SK-N-SH treated with all-trans-retinoic acid at 6 μM for 48 hours (cell line): ENCODE results near the gene LPGAT1.

Experiments used
- ATAC-seq: fragments of 200-7000 bp; cut with Tn5 transposase; 3 replicates; pipeline ENCODE4 v1.9.1; 2020; ENCODE audit warnings: mild to moderate bottlenecking, moderate library complexity
- ARNTL ChIP-seq: fragments of 450-650 bp; formaldehyde crosslinking; IDR thresholded peaks from 2 replicates; pipeline ENCODE4 v1.5.0; 2020; ENCODE audit warnings: low read depth, mild to moderate bottlenecking, moderate library complexity, borderline replicate concordance
- BACH2 ChIP-seq: fragments of 250-450 bp; sonication (Bioruptor Pico); IDR thresholded peaks from 2 replicates; pipeline ENCODE4 v1.9.0; 2021; ENCODE audit warnings: mild to moderate bottlenecking, borderline replicate concordance
- CREB5 ChIP-seq: fragments of 250-450 bp; sonication (Bioruptor Pico); IDR thresholded peaks from 2 replicates; pipeline ENCODE4 v1.5.1; 2020; ENCODE audit warnings: low read depth, mild to moderate bottlenecking, moderate library complexity
- CSDC2 ChIP-seq: fragments of 250-450 bp; sonication (Bioruptor Pico); IDR thresholded peaks from 2 replicates; pipeline ENCODE4 v1.5.0; 2020; ENCODE audit warnings: mild to moderate bottlenecking, moderate library complexity
- CSRNP3 ChIP-seq: fragments of 250-450 bp; sonication (Bioruptor Pico); IDR thresholded peaks from 2 replicates; pipeline ENCODE4 v1.5.1; 2021; ENCODE audit warnings: mild to moderate bottlenecking, moderate library complexity
- GLIS3 ChIP-seq: fragments of 250-450 bp; sonication (Bioruptor Pico); IDR thresholded peaks from 2 replicates; pipeline ENCODE4 v1.5.0; 2020; ENCODE audit warnings: mild to moderate bottlenecking, moderate library complexity
- ISL1 ChIP-seq: fragments of 250-450 bp; sonication (Bioruptor Pico); IDR thresholded peaks from 2 replicates; pipeline ENCODE4 v2.1.2; 2022; ENCODE audit warnings: mild to moderate bottlenecking, moderate library complexity
- OSR1 ChIP-seq: fragments of 250-450 bp; sonication (Bioruptor Pico); IDR thresholded peaks from 2 replicates; pipeline ENCODE4 v1.8.0; 2022; ENCODE audit warnings: moderate library complexity, mild to moderate bottlenecking, inconsistent platforms
- PATZ1 ChIP-seq: fragments of 250-450 bp; sonication (Bioruptor Pico); IDR thresholded peaks from 2 replicates; pipeline ENCODE4 v1.8.0; 2020; ENCODE audit warnings: mild to moderate bottlenecking, moderate library complexity, borderline replicate concordance
- PPARA ChIP-seq: fragments of 250-450 bp; sonication (Bioruptor Pico); IDR thresholded peaks from 2 replicates; pipeline ENCODE4 v1.5.0; 2020; ENCODE audit warnings: mild to moderate bottlenecking, borderline replicate concordance
- RARB ChIP-seq: fragments of 250-450 bp; sonication (Bioruptor Pico); IDR thresholded peaks from 2 replicates; pipeline ENCODE4 v1.8.0; 2021; ENCODE audit warnings: mild to moderate bottlenecking, moderate library complexity
- SNAI2 ChIP-seq: fragments of 250-450 bp; sonication (Bioruptor Pico); IDR thresholded peaks from 2 replicates; pipeline ENCODE4 v1.5.0; 2020; ENCODE audit warnings: mild to moderate bottlenecking, moderate library complexity
- TCF4 ChIP-seq: fragments of 250-450 bp; sonication (Bioruptor Pico); IDR thresholded peaks from 2 replicates; pipeline ENCODE4 v1.8.0; 2021; ENCODE audit warnings: mild to moderate bottlenecking, moderate library complexity, borderline replicate concordance
- TOX ChIP-seq: fragments of 250-450 bp; sonication (Bioruptor Pico); IDR thresholded peaks from 2 replicates; pipeline ENCODE4 v1.8.0; 2021; ENCODE audit warnings: mild to moderate bottlenecking, moderate library complexity, borderline replicate concordance
- TSHZ2 ChIP-seq: fragments of 250-450 bp; sonication (Bioruptor Pico); IDR thresholded peaks from 2 replicates; pipeline ENCODE4 v1.5.0; 2020; ENCODE audit warnings: mild to moderate bottlenecking, moderate library complexity
- ZC3H10 ChIP-seq: fragments of 250-450 bp; sonication (Bioruptor Pico); IDR thresholded peaks from 2 replicates; pipeline ENCODE4 v1.5.1; 2021; ENCODE audit warnings: mild to moderate bottlenecking, moderate library complexity
- ZFP3 ChIP-seq: fragments of 250-450 bp; sonication (Bioruptor Pico); IDR thresholded peaks from 2 replicates; pipeline ENCODE4 v1.5.0; 2020; ENCODE audit warnings: mild to moderate bottlenecking, moderate library complexity
- ZFP30 ChIP-seq: fragments of 450-650 bp; formaldehyde crosslinking; IDR thresholded peaks from 2 replicates; pipeline ENCODE4 v1.5.0; 2022; ENCODE audit warnings: mild to moderate bottlenecking, moderate library complexity
- ZNF565 ChIP-seq: fragments of 450-650 bp; formaldehyde crosslinking; conservative IDR thresholded peaks from 2 replicates; pipeline ENCODE4 v1.5.0; 2020; ENCODE audit warnings: low read depth, mild to moderate bottlenecking, moderate library complexity
- ZNF70 ChIP-seq: fragments of 450-650 bp; formaldehyde crosslinking; IDR thresholded peaks from 2 replicates; pipeline ENCODE4 v1.5.0; 2020; ENCODE audit warnings: mild to moderate bottlenecking, moderate library complexity
- ZNF8 ChIP-seq: fragments of 450-650 bp; formaldehyde crosslinking; IDR thresholded peaks from 2 replicates; pipeline ENCODE4 v1.5.0; 2020; ENCODE audit warnings: mild to moderate bottlenecking, moderate library complexity

LPGAT1 gene

GRCh38 chr1:211811126-211811525, 19.4 kb downstream of the LPGAT1 start (continued):
- TF ChIP-seq PATZ1 (CRISPR knock-in tag), result no peak
- TF ChIP-seq ZNF8 (CRISPR knock-in tag), result no peak
- no peak for TF ChIP-seq TSHZ2 (CRISPR knock-in tag)
- no peak for TF ChIP-seq TCF4 (CRISPR knock-in tag)
- TF ChIP-seq ZC3H10 (CRISPR knock-in tag), result no peak
- no peak for TF ChIP-seq TOX (CRISPR knock-in tag)
- TF ChIP-seq ZFP30, result no peak
- TF ChIP-seq ARNTL, result no peak
- no peak for TF ChIP-seq CSDC2 (CRISPR knock-in tag)
- no peak for TF ChIP-seq SNAI2 (CRISPR knock-in tag)

GRCh38 chr1:211808475-211808874, 22.1 kb downstream of the LPGAT1 start:
- no peak for TF ChIP-seq TSHZ2 (CRISPR knock-in tag)
- TF ChIP-seq ZNF8 (CRISPR knock-in tag), result no peak
- TF ChIP-seq ISL1 (CRISPR knock-in tag), result no peak
- TF ChIP-seq CREB5, result no peak
- no peak for TF ChIP-seq BACH2 (CRISPR knock-in tag)
- TF ChIP-seq SNAI2 (CRISPR knock-in tag), result no peak
- TF ChIP-seq ZNF565 (CRISPR knock-in tag), result no peak
- TF ChIP-seq GLIS3, result no peak
- no peak for TF ChIP-seq PPARA (CRISPR knock-in tag)
- no peak for TF ChIP-seq ZFP3 (CRISPR knock-in tag)
- TF ChIP-seq ZFP30, result no peak
- TF ChIP-seq RARB (CRISPR knock-in tag), result no peak
- TF ChIP-seq CSRNP3 (CRISPR knock-in tag), result no peak
- TF ChIP-seq ZNF70 (CRISPR knock-in tag), result no peak
- TF ChIP-seq, all 23 proteins: peak for 0
- ATAC-seq, result no peak

GRCh38 chr1:211804915-211805314, 25.6 kb downstream of the LPGAT1 start:
- TF ChIP-seq BACH2 (CRISPR knock-in tag) (no peak), CREB5 (no peak), OSR1 (CRISPR knock-in tag) (no peak)
- ATAC-seq, result no peak
